H9 (cell line): ENCODE data around the gene CALY. TPM values are rescaled to one million over a fixed set of nuclear protein-coding genes. Genes with fewer than 3 reads are reported as not detected.

Source experiments
- DNase-seq: peaks from one replicate; pipeline ENCODE4 v3.0.0-alpha.2; 2017
- H2AFZ ChIP-seq: one replicate; pipeline ENCODE4 v1.6.1; 2013; ENCODE audit warnings: mild to moderate bottlenecking, low read length, control low read depth, moderate library complexity
- H2AK5ac ChIP-seq: 2 replicates; pipeline ENCODE4 v1.6.1; 2013; ENCODE audit warnings: low read length, control low read depth, mixed read lengths; ENCODE audit not compliant: insufficient read length
- H2BK120ac ChIP-seq: one replicate; pipeline ENCODE4 v1.6.1; 2013; ENCODE audit warnings: low read depth, mild to moderate bottlenecking, low read length, control low read depth, inconsistent platforms; ENCODE audit not compliant: poor library complexity, severe bottlenecking
- H2BK12ac ChIP-seq: 2 replicates; pipeline ENCODE4 v1.6.1; 2013; ENCODE audit warnings: low read length, control low read depth, mixed read lengths, low read depth; ENCODE audit not compliant: insufficient read length
- H2BK15ac ChIP-seq: 2 replicates; pipeline ENCODE4 v1.6.1; 2013; ENCODE audit warnings: low read depth, low read length, control low read depth
- H2BK20ac ChIP-seq: one replicate; pipeline ENCODE4 v1.6.1; 2013; ENCODE audit warnings: low read depth, mild to moderate bottlenecking, low read length, control low read depth, inconsistent platforms; ENCODE audit not compliant: poor library complexity, severe bottlenecking
- H2BK5ac ChIP-seq: 2 replicates; pipeline ENCODE4 v1.6.1; 2013; ENCODE audit warnings: low read length, control low read depth, mixed read lengths; ENCODE audit not compliant: insufficient read length
- H3K14ac ChIP-seq: 2 replicates; pipeline ENCODE4 v1.6.1; 2013; ENCODE audit warnings: low read length, control low read depth; ENCODE audit not compliant: insufficient read depth
- H3K18ac ChIP-seq: 2 replicates; pipeline ENCODE4 v1.6.1; 2013; ENCODE audit warnings: low read depth, mild to moderate bottlenecking, mixed read lengths, low read length, control low read depth; ENCODE audit not compliant: insufficient read length
- H3K23ac ChIP-seq: 2 replicates; pipeline ENCODE4 v1.6.1; 2013; ENCODE audit warnings: low read length, control low read depth, mixed read lengths, low read depth; ENCODE audit not compliant: insufficient read length
- H3K23me2 ChIP-seq: 2 replicates; pipeline ENCODE4 v1.6.1; 2013; ENCODE audit warnings: low read depth, mild to moderate bottlenecking, mixed read lengths, low read length, control low read depth; ENCODE audit not compliant: insufficient read length, poor library complexity, severe bottlenecking
- H3K27ac ChIP-seq: 2 replicates; pipeline ENCODE4 v1.5.1; 2013; ENCODE audit warnings: low read length, control low read depth, mixed read lengths, low read depth; ENCODE audit not compliant: insufficient read length
- H3K27me3 ChIP-seq: 2 replicates; pipeline ENCODE4 v1.6.1; 2013; ENCODE audit warnings: low read length, control low read depth, inconsistent platforms; ENCODE audit not compliant: insufficient read depth
- H3K4ac ChIP-seq: 2 replicates; pipeline ENCODE4 v1.6.1; 2013; ENCODE audit warnings: low read depth, mild to moderate bottlenecking, control low read depth, inconsistent platforms, low read length, moderate library complexity
- H3K4me1 ChIP-seq: 2 replicates; pipeline ENCODE4 v1.6.1; 2013; ENCODE audit warnings: low read length, control low read depth, inconsistent platforms; ENCODE audit not compliant: insufficient read depth
- H3K4me2 ChIP-seq: 2 replicates; pipeline ENCODE4 v1.6.1; 2013; ENCODE audit warnings: low read length, control low read depth, mixed read lengths; ENCODE audit not compliant: insufficient read length, insufficient read depth
- H3K56ac ChIP-seq: 2 replicates; pipeline ENCODE4 v1.6.1; 2013; ENCODE audit warnings: low read depth, mild to moderate bottlenecking, mixed read lengths, low read length, control low read depth; ENCODE audit not compliant: insufficient read length
- H3K79me1 ChIP-seq: 2 replicates; pipeline ENCODE4 v1.6.1; 2013; ENCODE audit warnings: low read depth, mild to moderate bottlenecking, moderate library complexity, low read length, control low read depth, inconsistent platforms; ENCODE audit not compliant: insufficient read depth, poor library complexity, severe bottlenecking
- H3K79me2 ChIP-seq: 2 replicates; pipeline ENCODE4 v1.6.1; 2013; ENCODE audit warnings: low read length, control low read depth, inconsistent platforms; ENCODE audit not compliant: insufficient read depth
- H3K9ac ChIP-seq: 2 replicates; pipeline ENCODE4 v1.6.1; 2013; ENCODE audit warnings: low read length, control low read depth, mixed read lengths; ENCODE audit not compliant: insufficient read length; ENCODE audit errors: extremely low read depth
- H3K9me3 ChIP-seq: one replicate; pipeline ENCODE4 v1.6.1; 2013; ENCODE audit warnings: low read depth, low read length, inconsistent platforms; ENCODE audit not compliant: control insufficient read depth
- H3T11ph ChIP-seq: one replicate; pipeline ENCODE4 v1.6.1; 2013; ENCODE audit warnings: mild to moderate bottlenecking, low read length, control low read depth, inconsistent platforms
- H4K20me1 ChIP-seq: one replicate; pipeline ENCODE4 v1.6.1; 2013; ENCODE audit not compliant: control insufficient read depth, insufficient read length, insufficient read depth
- H4K5ac ChIP-seq: 2 replicates; pipeline ENCODE4 v1.6.1; 2013; ENCODE audit warnings: low read depth, mild to moderate bottlenecking, mixed read lengths, low read length, control low read depth; ENCODE audit not compliant: insufficient read length
- H4K8ac ChIP-seq: replicated peaks from 2 replicates; pipeline ENCODE4 v1.6.1; 2013; ENCODE audit warnings: low read length, control low read depth, mixed read lengths, low read depth; ENCODE audit not compliant: insufficient read length
- H4K91ac ChIP-seq: 2 replicates; pipeline ENCODE4 v1.6.1; 2013; ENCODE audit warnings: low read depth, mild to moderate bottlenecking, moderate library complexity, mixed read lengths, low read length, control low read depth; ENCODE audit not compliant: insufficient read length
- H3K27ac Mint-ChIP-seq, 3 experiments: 2 replicates in 2 of 3; 3 replicates in 1 of 3; pipeline ENCODE4 v1.8.0; 2020 to 2021; ENCODE audit warnings: mixed read lengths in 3 of 3, mild to moderate bottlenecking in 1 of 3, moderate library complexity in 1 of 3
- H3K27me3 Mint-ChIP-seq: 2 replicates; pipeline ENCODE4 v1.8.0; 2021; ENCODE audit warnings: low read depth, mild to moderate bottlenecking, moderate library complexity, mixed read lengths
- H3K36me3 Mint-ChIP-seq, 3 experiments: 2 replicates in 2 of 3; 3 replicates in 1 of 3; pipeline ENCODE4 v1.8.0; 2020 to 2021; ENCODE audit warnings: low read depth in 3 of 3, mixed read lengths in 3 of 3; ENCODE audit not compliant: insufficient read depth in 1 of 3
- H3K4me1 Mint-ChIP-seq, 2 experiments: 2 replicates each; pipeline ENCODE4 v1.8.0; 2020; ENCODE audit warnings: mixed read lengths in 2 of 2
- H3K4me3 Mint-ChIP-seq, 2 experiments: 2 replicates in 1 of 2; 3 replicates in 1 of 2; pipeline ENCODE4 v1.8.0; 2020 to 2021; ENCODE audit warnings: mild to moderate bottlenecking in 2 of 2, mixed read lengths in 2 of 2, moderate library complexity in 1 of 2
- H3K9me3 Mint-ChIP-seq, 2 experiments: 2 replicates in 1 of 2; 3 replicates in 1 of 2; pipeline ENCODE4 v1.8.0; 2020; ENCODE audit warnings: mild to moderate bottlenecking in 2 of 2, mixed read lengths in 2 of 2, moderate library complexity in 1 of 2
- WGBS: extraction: QIAGEN DNeasy Blood & Tissue Kit; methylation state at CpG from one replicate; pipeline ENCODE4 v1.1.7; 2013; ENCODE audit warnings: missing lambda C conversion rate, low lambda C conversion rate, mixed read lengths; ENCODE audit not compliant: insufficient read length; ENCODE audit errors: extremely low coverage; 5-methylcytosine and 5-hydroxymethylcytosine counted together
- total RNA-seq: library from RNA; stranded (reverse); gene quantifications from 2 replicates; pipeline ENCODE4 v1.2.1, GENCODE V29; 2021
- TF ChIP-seq, protein P1 (sequence below): fragments of 200-600 bp; sonication (generic); conservative IDR thresholded peaks from 3 replicates; pipeline ENCODE4 v1.8.0; 2021; ENCODE audit warnings: antibody characterized with exemption, mild to moderate bottlenecking

CALY gene
- total RNA-seq, 1 experiment from 2014 or later = 2.9 TPM

DNA sequence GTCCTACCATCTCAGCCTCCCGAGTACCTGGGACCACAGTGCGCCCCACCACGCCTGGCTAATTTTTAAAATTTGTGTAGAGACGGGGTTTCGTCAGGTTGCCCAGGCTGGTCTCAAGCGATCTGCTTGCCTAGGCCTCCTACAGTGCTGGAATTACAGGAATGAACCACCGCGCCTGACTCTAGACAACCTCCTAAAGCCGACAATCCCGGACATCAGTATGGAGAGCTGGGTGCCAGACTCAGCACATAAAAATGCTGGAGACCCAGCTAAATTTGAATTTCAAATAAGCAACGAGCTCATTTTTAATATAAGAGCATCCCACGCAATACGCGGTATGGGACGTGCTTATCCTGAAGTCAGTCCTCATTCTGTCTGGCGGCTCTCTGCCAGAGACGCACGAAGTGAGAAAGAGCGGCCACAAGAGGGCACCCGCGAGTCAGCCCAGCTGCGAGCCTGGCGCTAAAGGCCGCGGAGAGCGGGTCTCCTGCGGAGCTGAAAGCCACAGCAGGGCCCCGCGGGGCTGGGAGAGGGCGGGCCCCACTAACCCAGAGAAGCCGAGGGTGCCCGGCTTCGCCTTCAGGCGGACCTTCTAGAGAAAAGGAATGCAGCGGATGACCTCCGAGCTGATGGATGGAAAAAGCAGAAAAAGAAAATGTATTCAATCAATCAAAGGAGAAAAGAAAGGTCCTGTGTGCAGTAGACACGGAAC is 7.0 kb downstream of the CALY start:
- H4K5ac ChIP-seq = no peak overlapping the region
- Mint-ChIP-seq H3K4me3 (peak overlapping the region; percentile 26 to 44; a peak in 4 of 5 replicates), H3K27ac (no peak overlapping the region; a peak in 1 of 7 replicates), H3K27me3 (peaks cover 91% of the 10 kb centered on the region), H3K4me1 (peaks cover 14 to 28% of the 10 kb centered on the region in 2 experiments), H3K9me3 (peaks cover 13% of the 10 kb centered on the region in 2 experiments), H3K36me3 (no peaks in the 10 kb centered on the region; a peak in 1 of 7 replicates)
- H3K4me2 ChIP-seq = peak overlapping the region; percentile 22
- H2BK20ac ChIP-seq = no peak overlapping the region
- TF ChIP-seq, protein P1, sequence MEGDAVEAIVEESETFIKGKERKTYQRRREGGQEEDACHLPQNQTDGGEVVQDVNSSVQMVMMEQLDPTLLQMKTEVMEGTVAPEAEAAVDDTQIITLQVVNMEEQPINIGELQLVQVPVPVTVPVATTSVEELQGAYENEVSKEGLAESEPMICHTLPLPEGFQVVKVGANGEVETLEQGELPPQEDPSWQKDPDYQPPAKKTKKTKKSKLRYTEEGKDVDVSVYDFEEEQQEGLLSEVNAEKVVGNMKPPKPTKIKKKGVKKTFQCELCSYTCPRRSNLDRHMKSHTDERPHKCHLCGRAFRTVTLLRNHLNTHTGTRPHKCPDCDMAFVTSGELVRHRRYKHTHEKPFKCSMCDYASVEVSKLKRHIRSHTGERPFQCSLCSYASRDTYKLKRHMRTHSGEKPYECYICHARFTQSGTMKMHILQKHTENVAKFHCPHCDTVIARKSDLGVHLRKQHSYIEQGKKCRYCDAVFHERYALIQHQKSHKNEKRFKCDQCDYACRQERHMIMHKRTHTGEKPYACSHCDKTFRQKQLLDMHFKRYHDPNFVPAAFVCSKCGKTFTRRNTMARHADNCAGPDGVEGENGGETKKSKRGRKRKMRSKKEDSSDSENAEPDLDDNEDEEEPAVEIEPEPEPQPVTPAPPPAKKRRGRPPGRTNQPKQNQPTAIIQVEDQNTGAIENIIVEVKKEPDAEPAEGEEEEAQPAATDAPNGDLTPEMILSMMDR = peak; percentile 99
- H4K8ac ChIP-seq = no peak overlapping the region
- no peak overlapping the region for H2AFZ ChIP-seq
- no peak overlapping the region for H3K18ac ChIP-seq
- H3K9me3 ChIP-seq = no peaks in the 10 kb centered on the region
- H3T11ph ChIP-seq = no peak overlapping the region
- no peak overlapping the region for H3K9ac ChIP-seq
- no peaks in the 10 kb centered on the region for H4K20me1 ChIP-seq
- no peak overlapping the region for H3K27ac ChIP-seq
- peaks cover 19% of the 10 kb centered on the region for H3K23me2 ChIP-seq
- WGBS = no CpG with 5 or more reads among the region's 37 CpGs
- H4K91ac ChIP-seq = no peak overlapping the region
- H3K56ac ChIP-seq = no peak overlapping the region
- H3K23ac ChIP-seq = no peak overlapping the region
- no peak overlapping the region for H2BK5ac ChIP-seq
- no peaks in the 10 kb centered on the region; the same call in 1 of the 2 replicates for H3K4me1 ChIP-seq
- H3K4ac ChIP-seq = no peak overlapping the region
- H2BK12ac ChIP-seq = no peak overlapping the region
- no peaks in the 10 kb centered on the region for H3K79me2 ChIP-seq
- H2AK5ac ChIP-seq = no peak overlapping the region
- H3K27me3 ChIP-seq = peaks cover 29% of the 10 kb centered on the region; the same call in 1 of the 2 replicates
- no peak overlapping the region for H2BK15ac ChIP-seq
- H3K14ac ChIP-seq = no peak overlapping the region
- DNase-seq = peak; percentile 87
- no peak overlapping the region for H2BK120ac ChIP-seq
- H3K79me1 ChIP-seq = no peaks in the 10 kb centered on the region
